Keratinocyte (primary cell): ENCODE results near the gene DEXI. TPM values are rescaled to one million over a fixed set of nuclear protein-coding genes. Genes with fewer than 3 reads are reported as not detected.

Source experiments
- DNase-seq: peaks from one replicate; pipeline ENCODE4 v3.0.0-alpha.2; 2011; ENCODE audit warnings: low read depth, missing footprints, low spot score
- FAIRE-seq: peaks from 2 replicates; lab custom pipeline; 2011; peaks lifted over from hg19 to GRCh38; lab: Jason Lieb, UNC
- H2AFZ ChIP-seq: 2 replicates; pipeline ENCODE4 v1.6.0; 2012; ENCODE audit warnings: low read length, control low read depth, inconsistent platforms; ENCODE audit not compliant: control insufficient read depth
- H3K27ac ChIP-seq: 2 replicates; pipeline ENCODE4 v1.5.1; 2011; ENCODE audit warnings: low read length; ENCODE audit not compliant: control insufficient read depth, insufficient read depth
- H3K27me3 ChIP-seq: 3 replicates; pipeline ENCODE4 v1.6.0; 2011; ENCODE audit warnings: low read length; ENCODE audit not compliant: control insufficient read depth, insufficient read depth; ENCODE audit errors: extremely low read depth
- H3K36me3 ChIP-seq, 2 experiments: 2 replicates in 1 of 2; 3 replicates in 1 of 2; pipeline ENCODE4 v1.5.1; 2011; ENCODE audit warnings: low read length in 2 of 2, mild to moderate bottlenecking in 1 of 2; ENCODE audit not compliant: control insufficient read depth in 2 of 2, insufficient read depth in 2 of 2; ENCODE audit errors: extremely low read depth in 1 of 2
- H3K4me1 ChIP-seq: 3 replicates; pipeline ENCODE4 v1.5.1; 2011; ENCODE audit warnings: low read length; ENCODE audit not compliant: control insufficient read depth, insufficient read depth; ENCODE audit errors: extremely low read depth
- H3K4me2 ChIP-seq: 3 replicates; pipeline ENCODE4 v1.6.0; 2011; ENCODE audit warnings: low read depth, low read length; ENCODE audit not compliant: control insufficient read depth, insufficient read depth; ENCODE audit errors: extremely low read depth
- H3K4me3 ChIP-seq, 3 experiments: fragments of 200-600 bp in 1 of 3; sonication (generic) in 1 of 3; 2 replicates in 2 of 3; 3 replicates in 1 of 3; pipeline ENCODE4 v1.5.1; 2011 to 2016; ENCODE audit warnings: low read length in 3 of 3, mild to moderate bottlenecking in 3 of 3, control low read depth in 2 of 3, inconsistent platforms in 1 of 3, low read depth in 1 of 3, mixed read lengths in 1 of 3, mixed run types in 1 of 3, moderate library complexity in 1 of 3; ENCODE audit not compliant: control insufficient read depth in 2 of 3, insufficient read depth in 2 of 3; ENCODE audit errors: extremely low read depth in 1 of 3
- H3K79me2 ChIP-seq: 2 replicates; pipeline ENCODE4 v1.6.0; 2012; ENCODE audit warnings: low read length; ENCODE audit not compliant: control insufficient read depth, insufficient read depth
- H3K9ac ChIP-seq: 3 replicates; pipeline ENCODE4 v1.6.0; 2011; ENCODE audit warnings: low read length; ENCODE audit not compliant: control insufficient read depth, insufficient read depth; ENCODE audit errors: extremely low read depth
- H3K9me1 ChIP-seq: 3 replicates; pipeline ENCODE4 v1.6.0; 2011; ENCODE audit warnings: low read length; ENCODE audit not compliant: control insufficient read depth, insufficient read depth; ENCODE audit errors: extremely low read depth
- H3K9me3 ChIP-seq: 2 replicates; pipeline ENCODE4 v1.5.1; 2012; ENCODE audit warnings: low read depth, low read length; ENCODE audit not compliant: control insufficient read depth
- H4K20me1 ChIP-seq: 3 replicates; pipeline ENCODE4 v1.6.0; 2011; ENCODE audit warnings: low read length; ENCODE audit not compliant: control insufficient read depth, insufficient read depth; ENCODE audit errors: extremely low read depth
- EZH2 ChIP-seq: IDR thresholded peaks from one replicate; pipeline ENCODE4 v1.6.1; 2012; ENCODE audit warnings: inconsistent platforms, mild to moderate bottlenecking, low read length, moderate library complexity
- dilution Hi-C: fragments of 300-500 bp; cut with MboI; formaldehyde crosslinking; loops from one replicate; pipeline ENCODE4 v1.7.0; 2020; ENCODE audit warnings: low sequenced_read_pairs; ENCODE audit not compliant: extremely low pct_ligation_motif_present
- polyA plus RNA-seq, 5 experiments: library from polyadenylated mRNA; depleted of rRNA in 3 of 5; stranded (reverse) in 3 of 5; stranded (forward) in 1 of 5; unstranded in 1 of 5; fragments of >200 nt; gene quantifications; 1 replicate in 1 of 5; 2 replicates in 3 of 5; 3 replicates in 1 of 5; pipeline versions ENCODE4 v1.2.1 to v1.2.3, GENCODE V29; 2011 to 2012; ENCODE audit warnings: missing spikeins in 2 of 5, low read depth in 1 of 5, low replicate concordance in 1 of 5
- TF ChIP-seq, protein P1 (sequence below), 3 experiments: IDR thresholded peaks in 1 of 3; conservative IDR thresholded peaks in 1 of 3; optimal IDR thresholded peaks in 1 of 3; 2 replicates in 2 of 3; 3 replicates in 1 of 3; pipeline versions ENCODE3 to v1.5.1; 2011; ENCODE audit warnings: low read length in 3 of 3, mild to moderate bottlenecking in 3 of 3, moderate library complexity in 2 of 3, control low read depth in 1 of 3, inconsistent platforms in 1 of 3; ENCODE audit not compliant: insufficient read depth in 2 of 3; ENCODE audit errors: extremely low read depth in 1 of 3

DEXI gene
- polyA plus RNA-seq, 1 donor (not counting 4 experiments of a cell fraction or from before 2014, with no cell fraction given) = 25.9 TPM

DNA sequence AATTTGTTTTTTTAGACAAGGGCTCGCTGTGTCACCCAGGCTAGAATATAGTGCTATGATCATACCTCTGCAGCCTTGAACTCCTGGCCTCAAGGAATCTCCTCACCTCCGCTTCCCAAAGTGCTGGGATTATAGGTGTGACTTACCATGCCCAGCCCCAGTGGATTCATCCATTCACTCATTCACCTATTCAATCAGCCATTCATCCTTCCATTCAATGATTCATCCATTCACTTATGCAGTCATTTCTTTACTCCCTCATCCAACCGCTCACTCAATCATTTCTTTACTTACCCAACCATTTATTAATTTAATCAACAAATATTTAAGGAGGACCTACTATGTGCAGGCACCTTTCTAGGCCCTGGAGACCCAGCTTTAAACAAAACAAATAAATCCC, 25.7 kb downstream of the DEXI start:
- H4K20me1 ChIP-seq = no peaks in the 10 kb centered on the region
- H3K4me3 ChIP-seq = no peak overlapping the region
- peaks cover 3% of the 10 kb centered on the region for H3K4me1 ChIP-seq
- H3K9me1 ChIP-seq = no peaks in the 10 kb centered on the region
- H3K9ac ChIP-seq = no peak overlapping the region
- H3K27me3 ChIP-seq = no peaks in the 10 kb centered on the region
- no peaks in the 10 kb centered on the region for H3K36me3 ChIP-seq
- TF ChIP-seq EZH2 = no peak
- TF ChIP-seq, protein P1, sequence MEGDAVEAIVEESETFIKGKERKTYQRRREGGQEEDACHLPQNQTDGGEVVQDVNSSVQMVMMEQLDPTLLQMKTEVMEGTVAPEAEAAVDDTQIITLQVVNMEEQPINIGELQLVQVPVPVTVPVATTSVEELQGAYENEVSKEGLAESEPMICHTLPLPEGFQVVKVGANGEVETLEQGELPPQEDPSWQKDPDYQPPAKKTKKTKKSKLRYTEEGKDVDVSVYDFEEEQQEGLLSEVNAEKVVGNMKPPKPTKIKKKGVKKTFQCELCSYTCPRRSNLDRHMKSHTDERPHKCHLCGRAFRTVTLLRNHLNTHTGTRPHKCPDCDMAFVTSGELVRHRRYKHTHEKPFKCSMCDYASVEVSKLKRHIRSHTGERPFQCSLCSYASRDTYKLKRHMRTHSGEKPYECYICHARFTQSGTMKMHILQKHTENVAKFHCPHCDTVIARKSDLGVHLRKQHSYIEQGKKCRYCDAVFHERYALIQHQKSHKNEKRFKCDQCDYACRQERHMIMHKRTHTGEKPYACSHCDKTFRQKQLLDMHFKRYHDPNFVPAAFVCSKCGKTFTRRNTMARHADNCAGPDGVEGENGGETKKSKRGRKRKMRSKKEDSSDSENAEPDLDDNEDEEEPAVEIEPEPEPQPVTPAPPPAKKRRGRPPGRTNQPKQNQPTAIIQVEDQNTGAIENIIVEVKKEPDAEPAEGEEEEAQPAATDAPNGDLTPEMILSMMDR (optimal IDR thresholded peaks at IDR 0.05 in 1 of 3, IDR thresholded peaks at IDR 0.05 in 1 of 3, conservative IDR thresholded peaks at IDR 0.05 in 1 of 3; ENCODE audit: extremely low read depth in 1 of 3, insufficient read depth in 2 of 3, low read length in 3 of 3) = no peak
- DNase-seq (no peak), FAIRE-seq (no peak)
- no peak overlapping the region for H3K4me2 ChIP-seq
- no peak overlapping the region for H2AFZ ChIP-seq
- no peak overlapping the region for H3K27ac ChIP-seq
- no peaks in the 10 kb centered on the region for H3K79me2 ChIP-seq
- dilution Hi-C loops = loop anchor here (25.0 kb wide), 1 partner anchor 179 kb away; the partner anchor contains the start of gene NUBP1
- no peaks in the 10 kb centered on the region for H3K9me3 ChIP-seq

DNA sequence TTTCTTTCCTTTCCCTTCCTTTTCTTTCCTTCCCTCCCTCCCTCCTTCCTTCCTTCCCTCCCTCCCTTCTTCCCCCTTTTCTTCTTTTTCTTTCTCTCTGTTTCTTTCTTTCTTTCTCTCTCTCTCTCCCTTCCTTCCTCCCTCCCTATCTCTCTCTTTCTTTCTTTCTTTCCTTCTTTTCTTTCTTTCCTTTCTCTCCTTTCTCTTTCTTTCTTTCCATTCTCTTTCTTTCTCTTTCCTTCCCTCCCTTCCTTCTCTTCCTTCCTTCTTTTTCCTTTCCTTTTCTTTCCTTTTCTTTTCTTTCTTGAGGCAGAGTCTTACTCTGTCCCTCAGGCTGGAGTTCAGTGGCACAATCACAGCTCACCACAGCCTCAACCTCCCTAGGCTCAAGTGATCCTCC, 31.0 kb downstream of the DEXI start:
- no peak for FAIRE-seq
- Histone ChIP-seq H3K9me3 (no peaks in the 10 kb centered on the region), H3K27me3 (no peaks in the 10 kb centered on the region), H3K4me3 (no peak overlapping the region), H3K36me3 (no peaks in the 10 kb centered on the region), H3K4me2 (no peak overlapping the region), H3K79me2 (no peaks in the 10 kb centered on the region), H3K9ac (no peak overlapping the region), H3K4me1 (no peaks in the 10 kb centered on the region), H2AFZ (no peak overlapping the region), H3K9me1 (no peaks in the 10 kb centered on the region), H4K20me1 (no peaks in the 10 kb centered on the region), H3K27ac (no peak overlapping the region)
- dilution Hi-C loops = loop anchor here (25.0 kb wide), 1 partner anchor 174 kb away; the partner anchor contains the start of gene NUBP1
- TF ChIP-seq, protein P1 (optimal IDR thresholded peaks at IDR 0.05 in 1 of 3, IDR thresholded peaks at IDR 0.05 in 1 of 3, conservative IDR thresholded peaks at IDR 0.05 in 1 of 3; ENCODE audit: extremely low read depth in 1 of 3, insufficient read depth in 2 of 3, low read length in 3 of 3) = no peak
- TF ChIP-seq EZH2 = no peak
- no peak for DNase-seq
